NCI-H446 treated with DMSO at 0.1 percent for 48 hours (cell line): ENCODE data around the gene HDAC9.

ENCODE experiments used
- DNase-seq: peaks from one replicate; lab custom pipeline; 2025; lab: John Stamatoyannopoulos, UW

HDAC9 gene

DNA sequence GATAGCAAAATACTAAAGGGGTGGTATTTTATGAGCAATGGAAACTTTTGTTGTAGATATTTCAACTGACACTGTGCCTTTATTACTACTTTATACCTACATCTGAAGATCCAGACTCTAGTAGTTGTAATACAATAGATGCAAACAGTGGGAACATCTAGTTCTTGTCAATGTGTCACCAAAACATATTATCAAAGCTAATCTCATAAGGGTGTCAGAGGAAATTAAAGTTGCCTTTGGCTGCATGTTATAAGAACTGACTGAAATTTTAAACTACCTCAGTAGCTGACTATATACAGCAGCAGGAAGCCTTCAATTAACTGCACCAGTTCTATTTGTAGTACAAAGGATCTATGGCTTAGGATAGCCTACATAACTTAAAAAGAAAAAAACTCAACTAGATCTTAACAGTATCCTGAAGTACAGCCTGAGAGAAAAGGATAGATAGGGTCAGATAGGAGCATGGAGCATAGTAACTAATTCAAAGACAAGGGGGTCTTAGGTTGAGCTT, 30.9 kb downstream of the HDAC9 start:
- DNase-seq, result no peak

DNA sequence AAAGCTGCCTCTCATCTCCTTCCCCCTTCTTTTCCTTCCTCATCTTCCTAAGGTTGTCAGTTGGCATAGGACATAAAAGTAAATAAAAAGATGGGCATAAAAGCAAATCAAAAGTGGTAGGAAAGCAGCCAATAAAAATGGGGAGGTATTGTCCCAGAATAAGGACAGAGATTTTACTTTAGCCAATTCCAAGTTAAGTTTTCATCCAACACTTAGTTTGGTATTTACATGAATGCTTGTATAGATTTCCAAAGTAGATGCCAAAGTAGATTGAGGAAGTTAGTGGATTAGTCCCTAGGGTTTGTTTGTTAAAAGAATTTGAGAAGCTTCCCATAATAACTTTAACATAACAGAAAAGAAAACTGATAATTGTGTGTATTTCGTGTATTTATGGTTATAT, 33.7 kb downstream of the HDAC9 start:
- no peak for DNase-seq

DNA sequence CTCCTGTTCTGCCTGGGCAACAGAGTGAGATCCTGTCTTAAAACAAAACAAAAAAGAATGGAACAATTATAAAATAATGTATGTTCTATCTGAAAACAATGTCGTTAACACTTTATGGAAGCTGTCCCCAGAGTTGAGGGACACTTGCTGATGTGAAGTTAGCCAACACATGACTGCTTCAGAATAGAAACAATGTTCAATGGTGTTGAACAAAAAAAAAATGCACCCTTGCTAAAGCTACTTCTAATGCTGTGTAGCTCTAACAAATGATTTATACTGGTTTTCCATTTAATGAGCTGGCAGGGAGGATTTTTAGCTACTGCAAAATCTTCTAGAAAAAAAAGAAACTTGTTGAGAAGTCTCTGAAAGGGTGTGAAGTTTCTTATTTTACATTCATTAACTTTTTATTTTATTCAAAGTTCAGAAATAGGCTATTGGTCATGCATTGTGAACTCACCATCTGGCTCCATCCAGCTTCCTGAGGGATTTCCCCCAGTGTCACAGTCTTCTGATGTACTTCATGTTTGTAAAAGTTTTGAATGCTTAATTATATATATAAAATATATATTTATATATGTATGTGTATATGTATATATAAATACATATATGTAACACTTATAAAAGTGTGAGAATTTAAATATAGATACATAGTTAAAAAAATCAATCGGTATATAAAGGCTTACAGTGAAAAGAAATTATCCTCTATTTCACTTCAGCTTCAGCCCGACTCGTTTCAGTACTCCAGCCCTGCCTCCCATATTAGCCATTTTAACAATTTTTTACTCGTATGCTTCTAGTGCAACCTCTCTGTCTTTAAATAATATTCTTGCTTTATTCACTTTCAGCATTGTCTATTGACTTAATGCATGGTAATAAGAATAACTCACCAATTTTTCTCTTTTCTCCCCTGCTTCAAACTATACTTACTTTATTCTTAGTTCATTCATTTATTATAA, 35.0 kb downstream of the HDAC9 start:
- DNase-seq, result peak; percentile 52

GRCh38 chr7:18531539-18531938, 36.0 kb downstream of the HDAC9 start:
- no peak for DNase-seq

DNA sequence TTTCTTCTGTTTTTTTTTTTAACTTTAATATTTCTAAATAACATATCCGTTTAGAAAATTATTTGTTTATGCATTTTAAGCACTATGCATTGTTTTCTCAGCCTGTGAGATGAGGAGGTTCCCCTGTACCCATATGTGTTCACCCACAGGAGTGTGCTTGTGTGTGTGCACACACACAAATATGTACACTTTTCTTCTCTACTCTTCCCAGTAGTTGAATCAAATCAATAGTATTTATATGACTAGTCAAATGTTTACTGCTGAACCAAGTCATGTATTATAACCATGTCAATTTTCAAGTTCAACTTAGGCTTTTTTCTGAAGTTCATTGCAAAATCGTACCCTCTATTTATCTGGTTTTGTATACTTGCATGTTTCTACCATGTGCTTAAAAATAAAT, 37.3 kb downstream of the HDAC9 start:
- no peak for DNase-seq

DNA sequence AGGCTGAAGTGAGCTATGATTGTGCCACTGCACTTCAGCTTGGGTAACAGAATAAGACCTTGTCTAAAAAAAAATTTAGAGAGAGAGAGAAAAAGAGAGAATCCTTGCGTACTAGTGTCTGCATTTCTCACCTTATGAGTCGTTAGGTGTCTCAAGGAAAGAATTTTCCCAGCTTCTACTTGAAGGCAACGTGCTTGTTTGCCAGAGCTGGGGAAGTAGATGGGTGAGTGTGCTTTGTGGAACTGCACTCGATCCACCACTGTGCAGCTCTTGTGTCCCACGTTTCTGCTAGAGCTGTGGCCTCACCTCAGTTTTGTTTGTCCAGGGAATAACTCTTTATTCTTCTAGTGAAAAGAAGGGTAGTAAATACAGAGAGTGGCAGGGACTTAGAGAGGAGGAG, 38.9 kb downstream of the HDAC9 start:
- DNase-seq, result no peak

GRCh38 chr7:18535810-18536415, 40.4 kb downstream of the HDAC9 start:
- DNase-seq, result no peak

- DNase-seq, result no peak
These were observed 40.9 kb downstream of the HDAC9 start for GRCh38 chr7:18536486-18536885.

DNA sequence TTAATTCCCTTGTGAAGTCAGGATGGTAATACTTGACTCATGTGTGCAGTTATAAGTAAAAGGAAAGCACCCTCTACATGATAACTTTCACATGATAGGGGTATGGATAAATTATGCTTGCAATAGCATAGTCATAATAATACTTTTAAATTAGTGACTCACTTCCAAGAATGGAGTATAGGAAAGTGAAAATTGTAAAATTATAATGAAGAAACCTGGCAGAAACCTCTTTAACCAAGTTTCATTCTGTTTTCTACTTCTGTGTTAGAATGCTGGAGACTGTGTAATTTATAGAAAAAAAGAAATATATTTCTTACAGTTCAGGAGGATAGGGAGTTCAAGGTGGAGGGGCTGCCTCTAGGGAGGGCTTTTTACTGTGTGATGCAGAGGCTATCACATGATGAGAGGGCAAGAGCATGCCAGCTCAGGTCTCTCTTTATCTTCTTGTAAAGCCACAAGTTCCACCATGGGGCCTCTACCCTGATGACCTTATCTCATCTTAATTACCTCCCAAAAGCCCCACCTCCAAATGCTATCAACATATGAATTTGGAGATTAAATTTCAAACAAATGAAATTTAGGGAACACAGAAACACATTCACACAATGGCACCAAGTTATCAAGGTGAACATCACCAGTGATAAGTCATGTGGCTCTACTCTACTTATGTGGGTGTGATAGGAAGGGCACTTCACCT, 43.2 kb downstream of the HDAC9 start:
- no peak for DNase-seq

DNA sequence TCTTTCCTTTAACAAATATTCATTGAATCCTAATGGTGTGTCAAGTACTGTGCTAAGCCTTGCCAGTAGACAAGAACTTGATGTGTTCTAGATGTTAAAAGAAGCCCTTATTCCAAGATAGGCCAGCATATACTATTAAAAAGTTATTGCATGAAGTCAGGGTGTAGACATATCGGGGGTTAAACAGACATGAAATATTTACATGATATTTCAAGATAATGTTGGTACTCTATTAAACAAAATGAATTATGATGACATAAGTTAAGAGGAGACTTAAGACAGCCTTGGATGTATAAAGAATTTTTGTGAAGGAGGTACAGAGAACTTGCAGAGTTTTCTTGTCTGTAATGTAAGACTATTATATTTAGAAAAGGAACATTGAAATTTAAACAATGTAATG, 44.8 kb downstream of the HDAC9 start:
- no peak for DNase-seq

- DNase-seq, result peak; percentile 88
These were observed 45.8 kb downstream of the HDAC9 start for GRCh38 chr7:18541181-18541870.

DNA sequence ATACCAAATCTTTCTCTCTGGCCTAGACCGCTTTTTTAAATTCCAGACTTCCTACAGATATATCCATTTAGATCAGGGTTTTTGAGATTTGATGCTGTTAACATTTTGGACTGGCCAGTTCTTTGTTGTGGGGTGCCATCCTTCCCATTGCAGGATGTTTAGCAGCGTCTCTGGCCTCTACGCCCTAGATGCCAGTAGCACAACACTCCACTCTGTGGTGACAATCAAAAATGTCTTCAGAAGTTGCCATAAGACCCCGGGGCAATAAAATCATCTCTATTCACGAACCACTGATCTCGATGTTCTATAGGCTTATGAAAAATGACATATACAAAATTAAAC, 46.3 kb downstream of the HDAC9 start:
- DNase-seq, result no peak

GRCh38 chr7:18546576-18546975, 51.0 kb downstream of the HDAC9 start:
- no peak for DNase-seq

- no peak for DNase-seq
These were observed 52.1 kb downstream of the HDAC9 start for GRCh38 chr7:18547509-18548187.

DNA sequence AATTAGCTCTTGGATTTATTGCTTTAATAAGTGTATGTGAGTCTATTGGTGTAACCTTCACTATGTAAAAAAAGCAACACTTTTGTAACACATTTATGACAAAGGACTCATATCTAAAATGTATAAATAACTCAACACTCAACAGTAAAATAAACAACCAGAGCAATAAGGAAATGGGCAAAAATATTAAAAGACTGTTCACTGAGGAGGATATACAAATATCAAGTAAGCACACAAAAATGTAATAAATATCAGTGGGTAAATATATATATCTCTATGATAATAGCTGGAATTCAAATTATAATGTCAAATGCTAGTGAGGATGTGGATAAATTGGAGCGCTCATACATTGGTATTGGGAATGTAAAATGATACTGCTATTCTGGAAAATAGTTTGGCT, 53.0 kb downstream of the HDAC9 start:
- DNase-seq, result no peak

- DNase-seq, result no peak
These were observed 55.0 kb downstream of the HDAC9 start for GRCh38 chr7:18550574-18550973.

DNA sequence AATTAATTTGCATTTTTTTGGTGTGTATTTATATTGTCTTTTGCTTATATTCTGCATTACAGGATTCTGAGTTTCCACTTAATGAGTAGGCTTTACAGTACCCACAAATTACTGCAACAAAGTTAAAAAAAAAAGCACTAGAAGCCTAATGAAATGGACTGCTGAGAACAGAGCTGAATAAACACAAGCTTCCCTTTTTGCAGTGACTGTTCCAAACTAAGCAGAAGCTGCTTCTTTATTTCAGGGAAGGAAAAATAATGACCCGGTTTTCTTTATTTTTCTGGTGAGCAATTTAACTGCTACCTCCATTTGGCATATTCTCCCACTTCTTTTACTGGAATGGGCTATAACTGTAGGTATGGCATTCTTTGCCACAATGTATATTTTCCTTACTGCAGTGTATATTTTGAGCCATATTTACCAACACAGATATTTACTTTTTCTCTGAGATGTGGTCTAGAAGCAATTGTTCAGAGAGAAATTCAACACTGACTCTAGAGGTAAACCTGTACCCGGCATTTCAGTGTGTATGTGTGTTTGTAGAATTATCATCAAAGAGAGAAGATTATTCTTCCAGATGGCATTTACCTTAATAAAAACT, 56.9 kb downstream of the HDAC9 start:
- DNase-seq, result no peak

DNA sequence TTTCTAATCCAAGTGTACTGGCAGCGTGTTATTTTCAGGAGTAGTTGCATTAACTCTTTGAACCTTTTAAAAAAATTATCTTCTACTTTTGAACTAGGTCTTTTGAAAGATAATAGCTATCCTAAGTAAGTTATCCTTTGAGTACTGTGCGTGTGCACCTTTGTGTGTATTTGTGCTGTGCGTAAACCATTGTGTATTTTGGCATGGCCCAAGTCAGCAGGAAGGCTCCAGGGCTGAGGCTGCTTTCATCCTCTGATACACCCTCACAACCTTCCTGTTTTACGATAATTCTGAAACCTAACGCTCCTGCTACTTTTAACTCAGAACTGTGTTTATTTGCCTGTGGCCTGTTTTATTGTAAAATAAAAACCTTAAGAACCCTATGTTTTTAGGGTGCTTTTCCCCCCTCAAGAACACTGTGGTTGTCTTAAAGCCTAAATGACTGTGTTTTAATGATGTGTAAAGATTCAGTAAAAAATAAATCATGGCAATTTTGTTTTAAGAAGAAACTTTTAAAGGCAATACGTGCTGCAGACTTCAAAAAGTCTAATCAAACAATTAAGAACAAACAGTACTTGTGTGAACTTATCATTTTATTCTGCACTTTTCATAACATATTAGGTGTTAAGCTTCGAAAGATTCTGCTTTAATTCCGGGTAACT, 57.5 kb downstream of the HDAC9 start:
- peak; percentile 59 for DNase-seq

DNA sequence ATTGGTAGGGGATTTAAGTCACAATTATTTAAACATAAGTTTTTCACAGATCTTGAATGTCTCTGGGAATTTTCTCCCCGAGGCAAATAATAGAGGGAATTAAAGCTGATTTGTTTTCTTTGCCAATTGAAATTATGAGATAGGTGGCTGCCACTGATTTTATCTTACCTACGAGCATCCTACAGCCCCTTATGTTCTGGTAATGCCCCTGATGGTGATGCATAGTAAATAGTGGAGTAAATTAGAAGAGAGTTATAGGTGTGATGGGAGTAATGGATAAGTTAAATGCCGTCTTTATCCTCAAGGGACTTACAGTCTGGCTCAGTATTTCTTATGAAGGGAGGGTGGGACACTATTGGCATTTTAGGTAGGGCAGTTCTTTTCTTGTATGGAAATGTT, 58.1 kb downstream of the HDAC9 start:
- no peak for DNase-seq

- DNase-seq, result peak; percentile 49
These were observed 59.6 kb downstream of the HDAC9 start for GRCh38 chr7:18555120-18555519.

DNA sequence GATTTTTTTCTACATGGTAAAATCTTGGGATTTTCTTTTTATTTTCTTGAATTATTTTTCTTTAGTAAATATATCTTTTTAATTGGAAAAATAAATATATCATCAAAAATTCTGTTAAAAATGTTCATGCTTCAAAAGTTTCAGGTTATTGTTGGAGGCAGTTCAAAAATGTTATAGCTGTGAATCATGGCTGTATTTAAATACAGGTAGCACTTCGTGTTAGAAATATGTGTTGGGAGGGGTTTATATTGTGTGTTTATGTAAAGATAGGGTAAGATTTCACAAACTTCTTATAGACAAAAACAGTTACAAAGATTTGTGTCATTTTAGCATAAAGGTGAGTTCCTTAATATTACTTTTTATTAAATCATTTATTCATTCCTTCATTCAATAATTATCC, 60.4 kb downstream of the HDAC9 start:
- no peak for DNase-seq
